ENCODE results near the gene MRPL10. TPM values are rescaled to one million over a fixed set of nuclear protein-coding genes. Genes with fewer than 3 reads are reported as not detected.

MRPL10 gene
- total and polyA plus RNA-seq, 10 of the 15 experiments (the other 5 are each of a cell fraction or from before 2014, with no cell fraction given) = 18.9 to 61.9 (median 47.3) TPM

- TF ChIP-seq RELB (IDR thresholded peaks at IDR 0.05; ENCODE audit: low read depth) (peak; percentile 98), CHD1 (IDR thresholded peaks at IDR 0.05; ENCODE audit: low read depth, low read length) (no peak), CTCF (IDR thresholded peaks at IDR 0.05 in 2 of 3, conservative IDR thresholded peaks at IDR 0.05 in 1 of 3; ENCODE audit: control insufficient read depth in 2 of 3, extremely low read depth in 1 of 3, insufficient read depth in 1 of 3, low read depth in 3 of 3, low read length in 3 of 3) (peak in 2 of 3 experiments; percentile 13 to 24; a peak in 2 of 6 replicates), MAX (IDR thresholded peaks at IDR 0.05; ENCODE audit: low read depth, low read length) (peak; percentile 60), STAT1 (conservative IDR thresholded peaks at IDR 0.05) (peak; percentile 72), TCF3 (IDR thresholded peaks at IDR 0.05; ENCODE audit: borderline replicate concordance, insufficient read depth, low read depth, low read length) (0 out of 2 replicates have a peak, but pooled peaks have one; percentile 65), ELK1 (IDR thresholded peaks at IDR 0.05; ENCODE audit: low read depth, low read length) (peak; percentile 99), KAT2A (conservative IDR thresholded peaks at IDR 0.05; ENCODE audit: control insufficient read depth, low read depth, low read length) (no peak), MEF2A (IDR thresholded peaks at IDR 0.05; ENCODE audit: insufficient read depth, low read depth, low read length) (no peak), RAD51 (IDR thresholded peaks at IDR 0.05) (no peak), TAF1 (IDR thresholded peaks at IDR 0.05; ENCODE audit: borderline replicate concordance, low read depth, low read length) (peak; percentile 91), TARDBP (IDR thresholded peaks at IDR 0.05; ENCODE audit: borderline replicate concordance) (0 out of 2 replicates have a peak, but pooled peaks have one; percentile 47), POLR2A (IDR thresholded peaks at IDR 0.05; ENCODE audit: low read depth, low read length) (peak; percentile 99), GABPA (IDR thresholded peaks at IDR 0.05; ENCODE audit: low read depth) (peak; percentile 90), ATF3 (IDR thresholded peaks at IDR 0.05; ENCODE audit: borderline replicate concordance, extremely low read depth, low read depth, low read length) (no peak), YY1 (IDR thresholded peaks at IDR 0.05; ENCODE audit: low read depth, low read length) (peak; percentile 97), EED (IDR thresholded peaks at IDR 0.05; ENCODE audit: low read depth) (no peak), SUPT20H (IDR thresholded peaks at IDR 0.05; ENCODE audit: borderline replicate concordance, control insufficient read depth, low read depth, low read length) (no peak), NR2C2 (IDR thresholded peaks at IDR 0.05; ENCODE audit: borderline replicate concordance, control insufficient read depth, insufficient read length, low read depth) (no peak), ZNF207 (IDR thresholded peaks at IDR 0.05; ENCODE audit: borderline replicate concordance) (peak; percentile 92), ZSCAN29 (IDR thresholded peaks at IDR 0.05) (no peak), TBL1XR1 (IDR thresholded peaks at IDR 0.05; ENCODE audit: low read depth, low read length) (no peak), NBN (IDR thresholded peaks at IDR 0.05) (peak; percentile 89), BMI1 (IDR thresholded peaks at IDR 0.05; ENCODE audit: borderline replicate concordance) (peak; percentile 91)
These were observed at the start of gene MRPL10, which contains the start of gene LRRC46 (continued) for GRCh38 chr17:47831003-47831933.
